GM18873 (cell line): ENCODE data around the gene DMXL2.
"Not testable (repeated sequence)": the region's sequence is repeated elsewhere in the genome, so short reads cannot be mapped to it uniquely, and the experiment has no call there.

Experiments used
- ATAC-seq: cut with Tn5 transposase; IDR thresholded peaks from one replicate; pipeline ENCODE4 v1.9.1; 2021; ENCODE audit warnings: mild to moderate bottlenecking, moderate library complexity, moderate number of reproducible peaks; ENCODE audit not compliant: unreplicated experiment, low FRiP score

DMXL2 gene

GRCh38 chr15:51623386-51623938 lies 891 bp upstream of the DMXL2 start:
- no peak for ATAC-seq

DNA sequence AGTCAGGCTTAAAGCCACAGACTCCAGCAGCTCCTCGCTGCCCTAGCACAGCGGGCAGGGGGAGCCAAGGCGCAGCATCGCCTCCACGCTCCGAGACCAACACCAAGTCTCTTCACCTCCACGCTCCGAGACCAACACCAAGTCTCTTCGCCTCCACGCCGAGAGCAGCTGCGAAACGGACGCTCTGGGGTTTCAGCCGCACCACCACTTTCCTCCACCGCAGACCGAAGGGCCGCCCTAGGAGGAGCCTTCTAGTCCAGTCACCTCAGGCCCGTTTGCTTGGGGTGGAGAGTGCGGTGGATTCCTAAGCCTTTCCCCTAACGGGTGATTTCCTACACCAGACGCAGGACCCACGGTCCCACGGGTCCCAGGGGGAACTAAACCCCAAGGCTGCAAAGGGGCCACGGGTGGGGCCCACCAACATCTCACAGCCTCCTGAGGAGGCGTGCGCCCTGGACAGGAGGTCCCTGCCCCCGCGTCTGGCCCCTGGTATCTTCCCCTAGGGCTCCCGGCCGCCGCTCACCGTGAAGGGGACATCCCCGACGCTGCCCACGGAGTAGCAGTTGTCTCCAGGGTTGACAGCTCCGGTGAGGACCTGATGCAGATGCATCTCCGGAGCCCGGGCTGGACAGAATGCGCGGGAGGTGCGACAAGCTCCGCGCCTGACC lies 501 bp downstream of the DMXL2 start:
- peak; percentile 39 for ATAC-seq

DNA sequence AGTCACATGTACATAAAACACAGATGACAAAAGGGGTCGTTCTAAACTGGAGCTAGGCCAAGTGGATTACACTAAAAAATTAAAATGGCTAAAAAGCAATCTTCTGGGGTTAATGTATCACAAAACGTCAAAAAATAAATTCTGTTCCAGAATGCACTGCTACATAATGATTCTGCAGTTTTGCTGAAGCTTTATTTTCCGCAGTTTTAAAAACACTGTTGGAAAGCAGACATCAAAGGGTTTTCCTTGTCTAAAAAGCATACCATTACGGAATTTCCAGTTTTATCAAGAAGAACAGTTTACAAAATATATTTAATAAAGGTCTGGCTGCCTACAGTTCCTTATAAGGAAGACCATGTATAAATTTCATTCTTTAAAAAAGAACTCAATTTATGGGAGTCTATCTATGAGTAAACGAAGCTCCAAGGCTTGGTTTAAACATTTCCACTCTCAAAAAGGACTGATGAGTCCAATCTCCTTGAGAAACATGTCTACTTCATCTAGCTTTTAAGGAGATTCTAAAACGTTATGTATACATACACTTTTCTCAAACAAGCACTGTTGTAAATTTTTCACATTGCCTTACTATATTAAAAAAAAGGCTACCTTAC lies 1.3 kb downstream of the DMXL2 start:
- no peak for ATAC-seq

- no peak for ATAC-seq
These were observed 1.9 kb downstream of the DMXL2 start for GRCh38 chr15:51620641-51621040.

DNA sequence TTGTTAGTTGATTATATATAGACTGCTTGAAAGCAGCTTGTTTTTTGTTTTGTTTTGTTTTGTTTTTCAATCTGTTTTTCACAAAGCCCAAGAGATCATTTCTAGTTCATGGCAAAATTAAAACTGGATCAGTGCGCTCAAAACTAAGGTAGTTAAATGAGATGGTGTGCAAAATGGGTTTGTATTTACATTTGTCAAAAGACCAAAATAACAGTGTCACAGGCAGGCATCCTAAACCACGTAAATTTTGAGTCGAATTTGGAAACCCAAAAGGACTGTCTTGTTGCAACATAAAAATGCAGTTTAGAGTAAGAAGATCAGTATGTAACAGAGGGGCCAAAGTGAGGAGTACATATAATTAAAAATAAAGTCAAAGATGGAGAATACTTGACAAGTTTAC lies 2.4 kb downstream of the DMXL2 start:
- ATAC-seq = no peak

- no peak for ATAC-seq
These were observed 3.1 kb downstream of the DMXL2 start for GRCh38 chr15:51619331-51620035.

DNA sequence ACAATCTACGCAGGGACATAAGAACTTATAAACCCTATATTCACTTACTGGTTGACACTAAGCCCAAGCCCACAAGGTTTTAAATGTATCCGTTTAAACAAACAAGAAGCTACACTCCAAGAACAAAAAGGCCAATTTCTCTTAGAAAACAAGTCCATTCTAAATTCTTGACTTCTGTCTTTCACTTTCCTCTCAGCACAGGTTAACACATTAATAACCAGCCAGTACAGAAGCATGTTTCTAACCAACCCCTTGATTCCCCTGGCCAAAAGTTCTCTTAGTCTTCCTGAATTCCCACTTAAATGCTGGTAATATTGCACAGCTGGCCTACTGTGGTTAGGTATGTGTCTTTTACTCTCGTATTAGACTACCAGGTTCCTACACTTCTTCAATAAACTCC lies 4.7 kb downstream of the DMXL2 start:
- no peak for ATAC-seq

GRCh38 chr15:51613951-51614350 lies 8.6 kb downstream of the DMXL2 start:
- no peak for ATAC-seq

DNA sequence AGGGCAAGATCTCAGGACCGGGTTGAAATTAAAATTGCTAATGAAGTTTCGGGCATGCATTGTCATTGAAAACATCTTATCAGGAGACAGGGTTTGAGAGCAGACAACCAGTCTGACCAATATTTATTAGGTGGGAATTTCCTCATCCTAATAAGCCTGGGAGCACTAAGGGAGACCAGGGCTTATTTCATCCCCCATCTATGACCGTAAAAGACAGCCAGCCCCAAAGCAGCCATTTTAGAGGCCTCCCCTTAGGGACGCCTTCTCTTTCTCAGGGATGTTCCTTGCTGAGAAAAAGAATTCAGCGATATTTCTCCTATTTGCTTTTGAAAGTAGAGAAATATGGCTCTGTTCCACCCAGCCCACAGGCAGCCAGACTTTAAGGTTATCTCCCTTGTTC lies 9.9 kb downstream of the DMXL2 start:
- ATAC-seq = not testable (repeated sequence)

DNA sequence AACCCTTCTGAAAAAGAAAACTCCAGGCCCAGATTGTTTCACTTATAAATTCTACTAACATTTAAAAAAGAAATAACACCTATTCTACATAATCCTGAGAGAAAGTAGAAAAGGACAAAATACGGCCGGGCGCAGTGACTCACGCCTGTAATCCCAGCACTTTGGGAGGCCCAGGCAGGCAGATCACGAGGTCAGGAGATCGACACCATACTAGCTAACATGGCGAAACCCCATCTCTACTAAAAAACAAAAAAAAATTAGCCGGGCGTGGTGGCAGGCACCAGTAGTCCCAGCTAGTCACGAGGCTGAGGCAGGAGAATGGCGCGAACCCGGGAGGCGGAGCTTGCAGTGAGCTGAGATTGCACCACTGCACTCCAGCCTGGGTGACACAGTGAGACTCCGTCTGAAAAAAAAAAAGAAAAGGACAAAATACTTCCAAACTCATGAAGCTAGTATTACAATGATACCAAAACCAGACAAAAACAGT lies 19.1 kb downstream of the DMXL2 start:
- ATAC-seq = not testable (repeated sequence)

DNA sequence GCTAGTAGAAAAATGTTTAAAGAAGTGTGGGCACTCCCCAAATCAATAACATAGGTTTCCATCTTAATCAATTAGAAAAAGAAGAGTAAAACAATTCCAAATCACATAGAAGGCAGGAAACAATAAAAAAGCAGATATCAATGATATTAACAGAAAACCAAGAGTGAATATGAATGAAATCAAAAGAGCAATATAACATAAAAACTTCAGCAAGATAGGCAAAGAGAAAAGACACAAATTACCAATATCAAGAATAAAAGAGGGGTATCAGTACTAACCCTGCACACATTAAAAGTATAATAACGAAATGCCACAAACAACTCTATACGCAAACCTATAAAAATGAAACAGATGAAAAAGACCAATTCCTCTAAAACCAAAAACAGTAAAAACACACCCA lies 19.6 kb downstream of the DMXL2 start:
- no peak for ATAC-seq

DNA sequence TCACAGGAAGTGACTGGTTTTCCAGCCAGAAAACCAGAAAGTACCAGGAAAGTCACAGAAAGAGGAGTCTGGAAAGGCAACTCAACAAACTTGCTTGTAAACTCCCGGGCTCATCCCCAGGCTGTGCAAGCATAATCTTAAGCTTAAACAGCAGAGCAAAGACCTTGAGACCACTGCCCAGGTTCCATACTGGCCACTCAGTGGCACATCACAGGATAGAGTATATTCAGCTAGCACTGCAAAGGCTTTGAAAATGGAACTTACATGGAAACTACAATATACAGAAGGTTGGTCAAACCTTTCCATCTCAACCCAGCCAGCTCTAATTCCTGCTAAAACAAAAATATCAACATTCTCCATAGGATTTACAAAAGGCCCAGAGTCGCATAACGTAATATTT lies 20.1 kb downstream of the DMXL2 start:
- no peak for ATAC-seq

GRCh38 chr15:51601801-51602200 lies 20.8 kb downstream of the DMXL2 start:
- no peak for ATAC-seq

DNA sequence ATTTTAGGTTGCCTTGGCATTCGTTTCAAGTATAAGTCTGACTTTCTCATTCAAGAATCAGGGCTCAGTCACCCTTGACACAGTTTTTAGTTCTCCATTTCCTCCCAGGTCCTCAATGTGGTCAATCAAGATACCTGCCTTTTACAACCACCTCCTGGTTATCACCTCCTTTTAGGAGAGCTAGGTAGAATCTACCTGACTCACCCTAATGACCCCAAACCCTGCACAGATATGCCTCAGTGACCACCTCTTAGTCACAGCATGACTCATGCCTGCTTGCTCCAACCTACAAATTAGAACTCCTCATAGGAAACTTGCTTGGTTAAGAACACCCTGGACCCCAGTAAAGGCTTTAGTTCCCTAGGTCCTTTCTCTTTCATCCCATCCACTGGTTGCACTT lies 22.5 kb downstream of the DMXL2 start:
- no peak for ATAC-seq

- ATAC-seq = no peak
These were observed 32.5 kb downstream of the DMXL2 start for GRCh38 chr15:51589881-51590568.

DNA sequence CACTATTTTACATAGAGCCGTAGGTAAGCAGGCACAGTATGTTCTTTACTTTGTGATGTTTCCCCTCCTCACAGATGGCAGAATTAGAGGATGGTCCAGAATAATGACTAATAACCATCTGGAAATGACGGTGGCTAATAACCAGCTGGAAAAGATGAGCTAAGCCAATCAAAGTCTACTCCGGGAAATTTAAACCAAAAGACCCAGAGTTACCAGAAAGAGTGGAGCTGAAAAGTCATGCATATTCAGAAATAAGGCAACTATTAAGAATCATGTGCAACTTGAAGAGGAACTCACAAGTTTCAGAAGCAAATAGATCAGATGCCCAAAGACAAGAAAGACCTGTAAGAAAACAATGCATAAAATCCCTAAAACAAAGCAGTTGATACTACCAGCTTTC lies 33.6 kb downstream of the DMXL2 start:
- no peak for ATAC-seq

DNA sequence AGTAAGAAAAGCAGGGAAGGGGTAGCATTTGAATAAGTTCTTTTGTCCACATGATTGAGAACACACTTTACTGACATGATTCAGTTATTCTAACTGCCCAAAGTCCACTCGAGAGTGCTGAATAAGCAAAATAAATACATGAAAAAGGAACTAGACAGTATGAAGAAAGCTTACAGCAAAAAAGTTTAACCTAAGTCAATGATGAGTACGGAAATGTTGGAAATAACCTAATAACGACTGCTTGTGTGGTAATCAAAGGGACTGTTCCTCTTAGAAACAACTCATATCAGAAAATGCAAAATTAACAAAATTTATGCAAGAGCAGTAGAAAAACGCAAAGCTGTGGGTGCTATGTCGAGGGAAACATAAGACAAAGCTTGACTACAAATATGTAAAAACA lies 36.6 kb downstream of the DMXL2 start:
- no peak for ATAC-seq

GRCh38 chr15:51580982-51581381 lies 41.6 kb downstream of the DMXL2 start:
- ATAC-seq = no peak

- ATAC-seq = no peak
These were observed 42.2 kb downstream of the DMXL2 start for GRCh38 chr15:51580385-51580784.

GRCh38 chr15:51579012-51579411 lies 43.6 kb downstream of the DMXL2 start:
- ATAC-seq = no peak
